HG03103 (cell line): ENCODE results near the gene EHD1.
"Not testable (repeated sequence)": the region's sequence is repeated elsewhere in the genome, so short reads cannot be mapped to it uniquely, and the experiment has no call there.

Experiments used
- ATAC-seq: cut with Tn5 transposase; IDR thresholded peaks from one replicate; pipeline ENCODE4 v1.9.1; 2021; ENCODE audit warnings: low read depth; ENCODE audit not compliant: unreplicated experiment

Gene EHD1

GRCh38 chr11:64832467-64833197 is 45.8 kb downstream of the EHD1 start:
- ATAC-seq, result no peak

- ATAC-seq, result no peak
These were observed 47.0 kb downstream of the EHD1 start for GRCh38 chr11:64831411-64831891.

- ATAC-seq, result no peak
These were observed 48.7 kb downstream of the EHD1 start for GRCh38 chr11:64829536-64830251.

- no peak for ATAC-seq
These were observed 51.0 kb downstream of the EHD1 start for GRCh38 chr11:64827451-64827839.

GRCh38 chr11:64826578-64827450 is 51.6 kb downstream of the EHD1 start:
- ATAC-seq, result no peak

GRCh38 chr11:64826062-64826461 is 52.4 kb downstream of the EHD1 start:
- ATAC-seq, result no peak

- no peak for ATAC-seq
These were observed 54.8 kb downstream of the EHD1 start for GRCh38 chr11:64823568-64824119.

GRCh38 chr11:64817476-64817875 is 60.9 kb downstream of the EHD1 start:
- no peak for ATAC-seq

- not testable (repeated sequence) for ATAC-seq
These were observed 63.0 kb downstream of the EHD1 start for GRCh38 chr11:64815433-64815832.

- no peak for ATAC-seq
These were observed 63.7 kb downstream of the EHD1 start for GRCh38 chr11:64814712-64815187.

GRCh38 chr11:64813826-64814225 is 64.6 kb downstream of the EHD1 start:
- ATAC-seq, result no peak

GRCh38 chr11:64810891-64811272 is 67.5 kb downstream of the EHD1 start:
- no peak for ATAC-seq

- ATAC-seq, result peak; percentile 54
These were observed 68.0 kb downstream of the EHD1 start, which contains the start of gene MEN1 for GRCh38 chr11:64810271-64810890. Gene MEN1, minus strand, starts transcription at chr11:64810551. Its CDS starts 442 bp downstream, at chr11:64810109.

- no peak for ATAC-seq
These were observed 68.6 kb downstream of the EHD1 start for GRCh38 chr11:64809781-64810241.

- ATAC-seq, result no peak
These were observed 72.9 kb downstream of the EHD1 start for GRCh38 chr11:64805481-64805880.

- no peak for ATAC-seq
These were observed 73.8 kb downstream of the EHD1 start for GRCh38 chr11:64804346-64805210.

GRCh38 chr11:64803846-64804345 is 74.5 kb downstream of the EHD1 start:
- ATAC-seq, result no peak

- peak; percentile 49 for ATAC-seq
These were observed 75.1 kb downstream of the EHD1 start, which contains the start of gene MAP4K2 for GRCh38 chr11:64803158-64803845. Gene MAP4K2, minus strand, starts transcription at chr11:64803214. Its CDS starts 65 bp downstream, at chr11:64803149.
